Measurements from ENCODE around the gene OTUB2.

OTUB2 gene

DNA sequence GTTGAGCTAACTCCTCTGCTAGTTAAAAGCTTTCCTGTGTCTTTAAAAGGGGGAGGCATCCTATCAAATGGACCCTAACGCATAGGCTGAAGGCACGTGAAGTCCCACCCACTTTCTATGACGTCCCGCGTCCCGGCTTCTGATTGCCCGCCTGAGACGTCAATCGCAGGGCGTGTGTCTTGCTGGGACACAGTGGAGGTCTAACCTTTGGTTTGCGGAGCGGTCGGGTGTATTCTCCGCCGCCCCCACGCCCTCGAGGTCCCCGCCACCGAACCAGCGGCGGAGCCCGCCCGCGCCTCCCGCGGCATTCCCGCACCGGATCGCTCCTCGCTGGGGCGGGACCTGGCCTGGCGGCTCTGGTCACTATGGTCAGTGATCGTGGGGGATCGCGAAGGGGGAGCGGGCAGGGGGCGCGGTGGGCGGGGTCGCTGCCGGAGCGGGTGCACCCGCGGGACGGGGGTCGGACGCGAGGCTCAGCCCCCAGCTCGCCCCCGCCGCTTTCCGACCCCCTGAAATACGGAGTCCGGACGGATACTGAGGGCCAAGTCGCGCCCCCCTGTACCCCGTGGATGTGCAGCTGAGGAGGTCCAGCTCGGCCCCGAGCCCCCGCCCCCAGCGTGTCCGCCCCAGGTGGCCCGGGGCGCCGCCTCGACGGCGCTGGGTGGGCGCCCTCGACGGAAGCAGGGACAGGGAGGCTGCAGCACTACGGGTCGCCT, at the start of gene OTUB2:
Gene OTUB2 (plus strand): TSS at position 168 of the 716 bp plus-strand sequence. CDS start 198 bp downstream, at position 366.
- peak; percentile 95 for DNase-seq

GRCh38 chr14:93976477-93977057, 49.6 kb upstream of the OTUB2 start, which contains the start of gene ASB2:
Gene ASB2, minus strand, starts transcription at chr14:93976570. Its CDS starts 12,031 bp downstream, at chr14:93964539.
- no peak for DNase-seq

GRCh38 chr14:93977171-93977570, 49.0 kb upstream of the OTUB2 start:
- no peak for DNase-seq

DNA sequence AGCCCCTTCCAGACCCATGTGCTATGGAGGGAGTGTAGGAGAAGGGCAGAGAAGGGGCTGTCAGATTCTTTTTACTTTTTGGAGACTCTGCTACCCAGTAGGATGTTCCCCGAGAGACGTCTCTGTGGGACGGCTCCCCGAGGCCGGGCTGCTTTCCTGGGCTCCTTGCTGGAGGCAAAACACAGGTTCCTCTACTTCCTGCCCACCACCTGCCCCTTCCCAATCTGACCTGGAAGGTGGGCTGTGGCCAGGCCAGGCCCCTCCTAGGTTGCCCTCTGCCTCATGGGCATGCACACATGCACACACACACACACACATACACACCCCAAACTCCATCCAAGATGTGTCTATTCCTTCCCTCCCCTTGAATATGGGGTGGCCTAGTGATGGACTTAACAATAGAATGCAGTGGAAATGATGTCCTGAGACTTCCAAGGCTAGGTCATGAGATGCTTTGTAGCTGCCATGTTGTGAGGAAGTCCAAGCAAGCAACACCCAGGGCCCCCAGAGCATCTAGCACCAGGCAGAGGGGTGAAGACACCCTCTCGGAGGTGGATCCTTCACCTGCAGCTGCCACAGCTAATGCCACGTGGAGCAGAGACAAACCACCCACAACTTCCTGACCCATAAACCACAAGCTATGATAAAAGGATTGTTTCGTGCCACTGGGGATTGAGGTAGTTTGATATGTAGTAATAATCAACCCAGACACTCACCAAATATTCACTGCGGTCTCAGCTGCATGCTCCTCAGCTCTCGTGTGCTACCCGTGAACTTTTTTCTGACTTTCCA, 48.2 kb upstream of the OTUB2 start:
- peak; percentile 65 for DNase-seq

DNA sequence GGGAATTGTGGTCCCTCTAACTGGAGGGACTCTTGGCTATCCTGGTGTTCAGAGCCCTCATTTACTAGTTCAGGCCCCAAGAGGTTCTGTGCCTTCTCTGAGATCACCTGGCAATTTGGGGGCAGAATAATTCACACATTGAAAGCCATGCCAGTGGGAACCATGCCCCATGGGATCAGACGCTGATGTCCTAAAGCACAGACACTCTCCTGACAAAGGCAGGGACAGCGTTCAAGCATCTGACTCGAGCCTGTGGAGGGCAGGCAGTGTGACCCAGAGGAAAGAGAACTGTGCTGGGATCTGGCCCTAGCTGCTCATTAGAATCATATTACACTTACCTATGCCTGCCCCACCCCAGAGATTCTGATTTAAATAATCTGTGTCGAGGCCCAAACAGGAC, 47.4 kb upstream of the OTUB2 start:
- no peak for DNase-seq

GRCh38 chr14:93980456-93981201, 45.5 kb upstream of the OTUB2 start:
- DNase-seq: no peak

- DNase-seq: no peak
Measured at GRCh38 chr14:93981316-93982229, 44.6 kb upstream of the OTUB2 start.

DNA sequence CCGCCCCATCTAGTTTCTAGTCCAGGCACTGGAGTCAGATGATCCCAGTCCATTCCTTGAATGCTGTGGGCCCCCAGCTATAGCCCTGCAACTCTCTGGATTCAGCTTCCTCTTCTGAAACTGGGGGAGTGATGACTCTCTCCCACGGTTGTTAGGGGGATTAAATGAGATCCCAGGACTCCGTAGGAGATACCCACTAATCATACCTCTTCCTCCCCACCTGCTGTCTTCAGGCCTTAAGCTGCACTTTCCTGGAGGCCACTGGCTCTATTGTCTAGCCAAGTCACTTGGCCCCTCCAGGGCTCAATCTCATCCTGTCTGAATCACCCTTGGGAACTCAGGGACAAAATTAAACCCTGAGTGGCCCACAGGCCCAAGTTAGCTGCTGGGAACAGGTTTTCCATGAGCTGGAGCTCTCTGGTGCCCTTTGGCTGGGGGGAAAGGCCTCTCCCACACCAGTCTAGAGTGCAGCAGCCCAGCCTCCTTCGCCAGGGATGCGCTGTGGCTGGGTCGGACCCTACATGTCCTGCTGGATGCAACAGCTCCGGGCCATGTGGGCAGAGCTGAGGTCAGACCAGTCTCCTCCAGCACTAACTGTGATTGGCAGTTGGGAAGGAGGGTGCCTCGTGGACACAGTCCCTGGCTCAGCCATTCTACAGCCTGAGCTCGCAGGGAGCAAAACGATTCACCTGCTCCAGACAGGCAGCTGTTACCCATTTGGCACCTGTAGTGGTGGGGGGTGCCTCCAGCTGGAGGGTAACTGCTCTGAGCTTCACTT, 43.7 kb upstream of the OTUB2 start:
- DNase-seq: no peak

- DNase-seq: no peak
Measured at GRCh38 chr14:93984070-93984469, 42.1 kb upstream of the OTUB2 start.

- DNase-seq: no peak
Measured at GRCh38 chr14:93984987-93985410, 41.1 kb upstream of the OTUB2 start.

DNA sequence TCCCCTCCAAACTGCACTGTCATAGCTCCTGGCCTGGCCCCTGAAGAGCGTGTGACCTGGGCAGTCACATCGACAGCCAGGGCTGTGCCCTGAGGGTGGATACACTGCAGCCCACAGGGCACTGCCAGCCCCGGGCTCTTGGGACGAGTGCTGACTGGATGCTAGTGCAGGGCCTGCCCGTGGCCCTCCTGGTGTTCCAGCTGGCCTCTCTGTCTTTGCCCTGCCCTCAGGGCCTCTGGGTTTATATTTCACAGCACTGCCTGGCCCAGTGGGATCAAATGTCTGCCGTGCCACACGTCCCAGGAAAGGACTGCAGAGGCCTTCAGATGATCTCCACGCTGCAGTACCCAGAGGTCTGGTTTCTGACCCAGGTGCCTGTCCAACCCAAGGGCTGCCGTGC, 39.2 kb upstream of the OTUB2 start:
- DNase-seq: no peak

GRCh38 chr14:93987376-93987775, 38.8 kb upstream of the OTUB2 start:
- no peak for DNase-seq

DNA sequence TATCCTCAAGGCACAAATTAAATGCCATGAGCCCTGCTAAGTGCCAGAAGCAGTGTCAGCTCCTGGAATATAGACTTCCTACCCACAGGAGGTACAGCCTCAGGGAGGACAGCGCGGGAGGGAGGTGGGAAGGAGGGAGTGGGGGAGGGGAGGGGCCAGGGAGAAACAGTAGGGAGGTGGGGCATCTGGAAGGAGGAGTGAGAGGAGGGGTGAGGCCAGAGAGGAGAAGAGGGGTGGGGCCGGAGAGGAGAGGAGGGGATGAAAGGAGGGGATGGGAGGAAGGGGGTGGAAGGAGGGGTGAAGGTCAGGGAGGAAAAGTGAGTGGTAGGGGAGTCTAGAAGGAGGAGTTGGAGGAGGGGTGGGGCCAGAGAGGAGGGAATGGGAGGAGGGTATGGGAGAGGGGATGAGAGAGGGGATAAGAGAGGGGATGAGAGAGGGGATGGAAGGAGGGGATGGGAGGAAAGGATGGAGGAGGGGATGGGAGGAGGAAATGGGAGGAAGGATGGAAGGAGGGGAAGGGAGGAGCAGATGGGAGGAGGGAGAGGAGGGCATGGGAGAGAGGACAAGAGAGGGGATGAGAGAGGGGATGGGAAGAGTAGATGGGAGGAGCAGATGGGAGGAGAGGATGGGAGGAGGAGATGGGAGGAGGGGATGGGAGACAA, 38.2 kb upstream of the OTUB2 start:
- no peak for DNase-seq

DNA sequence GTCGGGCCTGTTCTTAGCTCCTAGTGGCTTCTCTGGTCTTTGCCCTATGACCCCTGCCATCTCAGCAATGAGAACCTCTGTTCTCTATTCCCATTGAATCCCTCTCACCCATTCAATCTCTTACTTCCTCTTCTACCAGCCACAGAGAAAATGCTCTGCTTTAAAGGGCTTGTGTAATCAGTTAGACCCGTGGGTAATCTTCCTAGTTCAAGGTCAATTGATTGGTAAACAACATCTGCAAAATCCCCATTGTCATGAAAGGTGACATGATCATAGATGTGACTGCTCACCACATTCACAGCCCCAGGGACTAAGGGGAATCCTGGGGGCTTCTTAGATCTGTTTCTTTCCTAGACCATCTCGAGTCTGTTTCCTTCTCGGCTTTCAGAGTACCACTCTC, 36.2 kb upstream of the OTUB2 start:
- no peak for DNase-seq

DNA sequence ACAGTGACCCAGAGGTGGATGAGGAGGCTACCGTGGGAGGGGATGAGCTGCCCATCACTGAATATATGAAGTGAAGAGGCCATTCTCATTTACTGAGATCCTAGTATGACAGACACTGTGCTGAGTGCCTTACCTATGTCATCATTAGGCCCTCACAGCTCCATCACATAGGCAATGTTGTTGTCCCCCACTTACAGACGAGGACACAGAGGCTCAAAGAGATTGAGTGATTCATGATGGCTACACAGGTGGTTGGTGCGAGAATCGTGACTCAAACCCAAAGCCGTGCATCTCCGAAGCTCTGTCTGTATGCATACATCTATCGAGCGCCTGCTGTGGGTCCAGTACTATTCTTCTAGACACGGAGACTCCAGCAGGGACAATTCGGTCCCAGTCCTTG, 34.9 kb upstream of the OTUB2 start:
- no peak for DNase-seq

GRCh38 chr14:93991649-93992048, 34.5 kb upstream of the OTUB2 start:
- no peak for DNase-seq

GRCh38 chr14:93993382-93993781, 32.8 kb upstream of the OTUB2 start:
- no peak for DNase-seq

GRCh38 chr14:93994919-93995682, 31.0 kb upstream of the OTUB2 start:
- DNase-seq: peak; percentile 63

DNA sequence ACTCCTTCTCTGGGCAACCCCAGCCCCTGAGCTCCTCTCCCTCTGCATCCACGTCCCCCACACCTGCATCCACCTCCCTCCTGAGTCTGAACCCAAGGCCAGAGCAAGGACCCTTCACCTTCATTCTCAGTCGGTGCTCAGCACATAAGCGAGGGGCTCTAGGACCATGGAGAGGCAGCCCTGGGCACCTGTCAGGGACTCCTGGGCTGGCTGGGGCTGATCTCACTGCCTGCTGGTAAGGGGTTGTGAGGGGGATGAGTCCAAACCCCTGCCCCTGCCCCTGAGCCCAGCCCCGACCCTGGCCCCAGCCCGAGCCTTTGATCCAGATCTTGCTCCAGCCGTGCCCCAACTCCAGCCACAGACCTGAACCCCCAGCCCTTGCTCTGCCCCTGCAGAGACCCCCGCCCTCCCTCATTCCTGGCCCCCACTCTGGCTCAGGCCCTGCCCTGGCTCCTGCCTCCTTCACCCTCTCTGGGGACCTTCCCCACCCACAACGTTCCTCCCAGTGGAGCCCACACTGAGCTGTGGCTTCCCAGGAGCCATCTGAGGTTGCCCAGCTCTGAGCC, 29.9 kb upstream of the OTUB2 start:
- DNase-seq: no peak

Measured in activated CD8-positive, alpha-beta memory T cell treated with anti-CD3 and anti-CD28 coated beads, Interleukin-2, amount 50 U/mL, for 4 hours (primary cell).